Iris pigment epithelial cell (primary cell): ENCODE results near the gene HOXA3.

ENCODE experiments used
- DNase-seq: peaks from one replicate; pipeline ENCODE4 v3.0.0-alpha.2; 2011; ENCODE audit warnings: low read depth

Gene HOXA3

GRCh38 chr7:27154901-27155815, 2.8 kb upstream of the HOXA3 start:
- no peak for DNase-seq

GRCh38 chr7:27154369-27154768, 2.0 kb upstream of the HOXA3 start:
- DNase-seq: no peak

- no peak for DNase-seq
These were observed 1.1 kb upstream of the HOXA3 start for GRCh38 chr7:27153526-27153925.

- no peak for DNase-seq
These were observed 546 bp upstream of the HOXA3 start for GRCh38 chr7:27152816-27153442.

GRCh38 chr7:27151341-27151930, 947 bp downstream of the HOXA3 start:
- no peak for DNase-seq

GRCh38 chr7:27150568-27151340, 1.6 kb downstream of the HOXA3 start:
- DNase-seq: peak; percentile 47

GRCh38 chr7:27149842-27150567, 2.4 kb downstream of the HOXA3 start:
- no peak for DNase-seq

GRCh38 chr7:27148756-27149641, 3.4 kb downstream of the HOXA3 start:
- no peak for DNase-seq

- no peak for DNase-seq
These were observed 4.2 kb downstream of the HOXA3 start for GRCh38 chr7:27148031-27148755.

- no peak for DNase-seq
These were observed 5.0 kb downstream of the HOXA3 start, which contains the start of gene HOXA6 for GRCh38 chr7:27147199-27148030. Gene HOXA6 (minus strand): TSS chr7:27147774. CDS start chr7:27147749, 25 bp downstream.

GRCh38 chr7:27146491-27147198, 5.7 kb downstream of the HOXA3 start:
- DNase-seq: no peak

GRCh38 chr7:27145914-27146412, 6.4 kb downstream of the HOXA3 start:
- no peak for DNase-seq

GRCh38 chr7:27145165-27145913, 7.0 kb downstream of the HOXA3 start:
- no peak for DNase-seq

GRCh38 chr7:27144781-27145164, 7.6 kb downstream of the HOXA3 start:
- no peak for DNase-seq

GRCh38 chr7:27143950-27144780, 8.2 kb downstream of the HOXA3 start:
- DNase-seq: no peak
